ENCODE results near the gene DMD.

The DMD gene

DNA sequence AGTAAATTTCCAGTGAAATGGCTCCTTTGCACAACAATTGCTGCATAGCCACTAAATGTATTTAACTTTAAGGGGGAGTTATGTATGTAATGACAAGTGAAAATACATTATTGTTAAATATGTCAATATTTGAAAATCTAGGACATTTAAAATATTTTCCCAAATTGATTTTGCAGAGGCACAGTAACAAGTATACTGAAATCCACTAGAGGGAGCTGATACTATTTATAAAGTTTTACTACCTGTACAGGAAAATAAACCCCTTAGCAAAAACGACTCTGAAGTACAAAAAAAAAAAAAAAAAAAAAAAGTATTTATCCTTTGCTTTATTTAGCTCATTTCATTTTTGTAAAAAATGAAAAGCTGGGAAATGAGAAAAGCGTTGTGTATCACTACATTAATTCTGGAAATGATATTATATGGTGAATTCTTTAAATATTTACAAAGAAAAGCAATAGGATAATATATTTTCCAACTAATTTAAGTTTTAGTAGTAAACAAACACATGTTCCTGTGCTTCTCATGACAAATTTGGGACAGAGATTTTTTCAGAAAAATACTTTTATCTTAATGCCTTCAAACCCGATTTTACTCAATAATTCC, 727.7 kb downstream of the DMD start:
- H3K27me3 Mint-ChIP-seq (ENCODE audit: low read depth) = no peaks in the 10 kb centered on the region
- H3K36me3 Mint-ChIP-seq (ENCODE audit: low read depth) = no peaks in the 10 kb centered on the region
- no peaks in the 10 kb centered on the region for H3K4me1 Mint-ChIP-seq (ENCODE audit: low read depth)
- DNase-seq (ENCODE audit: low spot score) = no peak
- no peaks in the 10 kb centered on the region for H3K9me3 Mint-ChIP-seq
- no peak overlapping the region for H3K4me3 Mint-ChIP-seq
- no peak overlapping the region for H3K27ac Mint-ChIP-seq

DNA sequence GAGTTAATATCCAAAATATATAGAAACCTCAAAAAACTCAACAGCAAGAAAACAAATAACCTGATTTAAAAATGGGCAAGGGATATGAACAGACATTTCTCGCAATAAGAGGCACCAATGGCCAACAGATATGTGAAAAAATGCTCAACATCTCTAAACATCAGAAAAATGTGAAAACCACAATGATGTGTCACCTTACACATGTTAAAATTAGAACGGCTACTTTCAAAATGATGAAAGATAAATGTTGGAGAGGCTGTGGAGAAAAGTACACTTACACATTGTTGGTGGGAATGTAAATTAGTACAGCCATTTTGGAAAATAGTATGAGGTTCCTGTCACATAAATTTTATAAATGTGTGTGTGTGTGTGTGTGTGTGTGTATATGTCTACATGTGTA, 731.3 kb downstream of the DMD start:
- Mint-ChIP-seq H3K9me3 (no peaks in the 10 kb centered on the region), H3K4me3 (no peak overlapping the region), H3K36me3 (ENCODE audit: low read depth) (no peaks in the 10 kb centered on the region)

DNA sequence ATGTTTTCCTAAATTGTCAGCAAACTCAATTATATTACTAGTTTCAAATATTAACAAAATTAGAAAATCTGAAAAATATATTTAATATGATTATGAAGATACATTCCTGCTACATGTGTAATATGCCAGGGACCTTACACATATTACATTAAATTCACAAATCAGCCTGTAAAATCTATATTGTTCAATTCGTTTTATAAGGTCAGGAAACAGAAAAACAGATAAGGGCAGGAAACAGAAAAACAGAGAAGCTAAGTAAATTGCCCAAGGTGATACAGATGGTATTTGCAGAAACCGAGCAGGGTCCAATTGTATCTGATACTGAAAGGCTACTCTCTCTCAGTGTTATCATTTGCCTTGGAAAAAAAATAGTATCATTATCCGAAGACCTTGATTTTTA, 739.0 kb downstream of the DMD start:
- no peaks in the 10 kb centered on the region for H3K9me3 Mint-ChIP-seq
- no peak for DNase-seq (ENCODE audit: low spot score)
- H3K4me1 Mint-ChIP-seq (ENCODE audit: low read depth) = no peaks in the 10 kb centered on the region
- H3K36me3 Mint-ChIP-seq (ENCODE audit: low read depth) = no peaks in the 10 kb centered on the region
- peaks cover 2% of the 10 kb centered on the region for H3K27me3 Mint-ChIP-seq (ENCODE audit: low read depth)
- H3K27ac Mint-ChIP-seq = no peak overlapping the region
- H3K4me3 Mint-ChIP-seq = no peak overlapping the region

More for the DNA sequence above, 731.3 kb downstream of the DMD start:
- Mint-ChIP-seq H3K27ac (no peak overlapping the region), H3K27me3 (ENCODE audit: low read depth) (no peaks in the 10 kb centered on the region), H3K4me1 (ENCODE audit: low read depth) (no peaks in the 10 kb centered on the region)
- no peak for DNase-seq (ENCODE audit: low spot score)

DNA sequence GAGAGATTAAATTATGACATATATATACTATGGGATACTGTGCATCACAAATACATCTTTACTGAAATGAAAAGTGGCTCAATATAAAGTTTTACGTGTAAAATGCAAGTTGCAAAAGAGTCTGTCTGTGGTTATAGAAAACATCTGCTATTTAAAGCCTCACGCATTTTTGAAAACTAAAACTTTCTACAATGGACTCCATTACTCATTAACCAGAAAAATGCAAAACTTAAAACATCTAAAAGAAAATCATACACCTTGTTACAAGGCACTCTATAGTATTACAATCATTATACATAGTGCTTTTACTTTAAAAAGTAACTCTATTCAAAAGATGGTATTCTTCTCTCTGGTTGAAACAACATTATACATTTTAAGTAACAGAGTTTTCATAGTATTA, 755.6 kb downstream of the DMD start:
- no peaks in the 10 kb centered on the region for H3K4me1 Mint-ChIP-seq (ENCODE audit: low read depth)
- no peaks in the 10 kb centered on the region for H3K27me3 Mint-ChIP-seq (ENCODE audit: low read depth)
- no peak for DNase-seq (ENCODE audit: low spot score)
- no peaks in the 10 kb centered on the region for H3K9me3 Mint-ChIP-seq
- H3K27ac Mint-ChIP-seq = no peak overlapping the region
- H3K36me3 Mint-ChIP-seq (ENCODE audit: low read depth) = no peaks in the 10 kb centered on the region
- H3K4me3 Mint-ChIP-seq = no peak overlapping the region

DNA sequence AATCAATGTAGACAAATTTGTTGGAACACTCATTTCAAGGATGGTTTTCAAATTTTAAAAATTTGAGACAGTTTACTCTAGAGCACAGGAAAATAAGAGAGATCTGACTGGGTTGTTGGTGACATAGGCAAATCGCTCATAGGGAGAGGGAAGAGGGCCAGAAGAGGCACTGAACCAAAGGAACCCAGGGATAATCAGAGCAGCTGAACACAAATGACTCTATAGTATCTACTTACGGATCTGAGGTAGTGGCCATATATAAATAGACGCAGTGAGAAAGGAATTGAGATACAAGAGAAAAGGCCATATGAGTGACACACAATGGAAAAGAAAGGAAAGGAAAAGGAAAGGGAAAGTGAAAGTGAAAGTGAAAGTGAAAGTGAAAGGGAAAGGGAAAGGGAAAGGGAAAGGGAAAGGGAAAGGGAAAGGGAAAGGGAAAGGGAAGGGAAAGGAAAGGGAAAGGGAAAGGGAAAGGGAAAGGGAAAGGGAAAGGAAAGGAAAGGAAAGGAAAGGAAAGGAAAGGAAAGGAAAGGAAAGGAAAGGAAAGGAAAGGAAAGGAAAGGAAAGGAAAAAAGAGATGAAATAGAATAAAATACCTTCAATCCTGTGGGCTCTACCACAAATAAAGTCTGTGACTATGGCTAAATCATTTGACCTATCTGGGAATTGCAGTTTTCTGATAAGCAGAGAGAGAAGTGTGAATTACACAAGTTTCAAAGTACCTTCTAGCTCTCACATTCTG, 759.2 kb downstream of the DMD start:
- H3K27ac Mint-ChIP-seq = no peak overlapping the region
- peaks cover 5% of the 10 kb centered on the region for H3K4me1 Mint-ChIP-seq (ENCODE audit: low read depth)

DNA sequence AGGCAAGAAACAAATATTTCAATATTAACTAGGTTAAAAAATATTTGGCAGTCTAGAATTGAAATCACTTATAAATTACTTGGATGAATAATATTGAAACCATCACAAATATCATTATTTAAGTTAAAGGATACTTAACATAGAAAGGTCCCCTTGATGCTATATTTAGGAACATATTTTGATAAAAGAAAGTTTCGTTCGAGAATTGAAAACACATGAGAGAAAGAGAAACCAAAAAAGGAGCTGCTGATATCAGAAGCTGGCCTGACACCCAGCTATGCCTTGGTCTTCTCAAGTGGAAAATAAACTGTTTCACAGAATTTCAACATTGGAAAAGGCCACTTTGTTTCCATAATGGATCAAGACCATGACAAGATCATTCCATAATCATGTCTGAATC, 762.4 kb downstream of the DMD start:
- peaks cover 11% of the 10 kb centered on the region for H3K4me1 Mint-ChIP-seq (ENCODE audit: low read depth)
- H3K27ac Mint-ChIP-seq = peak overlapping the region; percentile 82
- no peaks in the 10 kb centered on the region for H3K36me3 Mint-ChIP-seq (ENCODE audit: low read depth)
- peaks cover 6% of the 10 kb centered on the region for H3K9me3 Mint-ChIP-seq
- H3K27me3 Mint-ChIP-seq (ENCODE audit: low read depth) = no peaks in the 10 kb centered on the region
- H3K4me3 Mint-ChIP-seq = peak overlapping the region; percentile 66
- DNase-seq (ENCODE audit: low spot score) = no peak

More for the DNA sequence above, 759.2 kb downstream of the DMD start:
- no peaks in the 10 kb centered on the region for H3K27me3 Mint-ChIP-seq (ENCODE audit: low read depth)
- no peak for DNase-seq (ENCODE audit: low spot score)
- no peaks in the 10 kb centered on the region for H3K36me3 Mint-ChIP-seq (ENCODE audit: low read depth)
- H3K9me3 Mint-ChIP-seq = no peaks in the 10 kb centered on the region
- H3K4me3 Mint-ChIP-seq = no peak overlapping the region

DNA sequence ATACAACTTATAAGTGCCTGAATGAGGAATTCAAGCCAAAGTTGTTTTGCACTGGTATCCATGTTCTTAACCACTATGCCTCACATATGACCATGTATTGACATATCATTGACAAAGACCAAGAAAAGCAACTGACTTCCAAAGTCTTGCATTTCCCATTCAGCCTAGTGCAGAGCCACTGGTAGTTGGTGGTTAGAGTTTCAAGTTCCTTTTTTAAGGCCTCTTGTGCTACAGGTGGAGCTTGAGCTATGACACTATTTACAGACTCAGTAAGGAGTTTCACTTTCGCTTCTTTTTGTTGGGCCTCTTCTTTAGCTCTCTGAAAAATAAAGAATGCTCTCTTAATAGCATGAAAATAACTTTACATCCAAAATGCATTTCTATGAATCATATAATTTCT, 763.0 kb downstream of the DMD start:
- H3K27me3 Mint-ChIP-seq (ENCODE audit: low read depth) = no peaks in the 10 kb centered on the region
- no peaks in the 10 kb centered on the region for H3K36me3 Mint-ChIP-seq (ENCODE audit: low read depth)
- H3K9me3 Mint-ChIP-seq = peaks cover 8% of the 10 kb centered on the region
- peak; percentile 5 for DNase-seq (ENCODE audit: low spot score)
- peak overlapping the region; percentile 82 for H3K27ac Mint-ChIP-seq
- no peak overlapping the region for H3K4me3 Mint-ChIP-seq
- peaks cover 11% of the 10 kb centered on the region for H3K4me1 Mint-ChIP-seq (ENCODE audit: low read depth)

DNA sequence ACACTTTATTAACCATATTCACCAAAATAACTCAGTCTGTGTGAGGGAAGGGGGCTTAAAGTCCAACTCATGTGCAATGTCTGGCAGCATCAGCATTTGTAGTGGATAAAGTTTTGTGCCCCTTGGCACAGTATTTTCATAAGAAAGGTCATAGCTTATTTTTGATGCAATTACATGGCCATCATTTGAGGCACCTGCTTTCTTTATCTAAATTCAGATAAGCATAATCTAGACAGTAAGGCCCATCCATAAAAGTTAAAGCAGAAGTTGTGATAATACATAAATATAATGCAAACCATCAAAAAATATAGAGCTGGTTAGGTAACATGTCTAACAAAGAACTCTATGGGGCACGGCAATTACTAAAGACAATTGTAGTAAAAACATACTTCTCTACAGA, 763.7 kb downstream of the DMD start:
- Mint-ChIP-seq H3K9me3 (peaks cover 8% of the 10 kb centered on the region), H3K4me3 (no peak overlapping the region), H3K36me3 (ENCODE audit: low read depth) (no peaks in the 10 kb centered on the region), H3K27me3 (ENCODE audit: low read depth) (no peaks in the 10 kb centered on the region), H3K4me1 (ENCODE audit: low read depth) (peaks cover 11% of the 10 kb centered on the region), H3K27ac (no peak overlapping the region)
- no peak for DNase-seq (ENCODE audit: low spot score)

DNA sequence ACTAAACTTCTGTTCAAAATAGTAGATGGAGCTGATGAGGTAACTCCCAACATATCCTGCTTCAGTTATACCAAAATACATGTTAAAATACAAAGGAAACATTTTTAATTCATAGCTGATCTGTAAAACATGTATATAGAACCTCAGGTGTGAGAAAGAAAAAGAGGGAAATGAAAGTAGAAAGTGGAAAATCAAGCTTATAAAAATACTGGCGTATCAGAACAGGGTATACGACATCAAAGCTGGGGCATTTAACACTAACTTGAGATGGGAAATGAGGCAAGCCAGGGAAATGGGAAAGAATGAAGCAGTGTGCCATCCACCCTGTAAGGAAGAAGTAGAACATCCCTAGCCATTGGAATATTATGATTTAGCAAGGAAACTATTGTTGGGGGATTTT, 767.5 kb downstream of the DMD start:
- DNase-seq (ENCODE audit: low spot score) = no peak
- peaks cover 5% of the 10 kb centered on the region for H3K4me1 Mint-ChIP-seq (ENCODE audit: low read depth)
- peaks cover 8% of the 10 kb centered on the region for H3K9me3 Mint-ChIP-seq
- no peaks in the 10 kb centered on the region for H3K27me3 Mint-ChIP-seq (ENCODE audit: low read depth)
- H3K36me3 Mint-ChIP-seq (ENCODE audit: low read depth) = no peaks in the 10 kb centered on the region
- H3K27ac Mint-ChIP-seq = no peak overlapping the region
- H3K4me3 Mint-ChIP-seq = no peak overlapping the region

DNA sequence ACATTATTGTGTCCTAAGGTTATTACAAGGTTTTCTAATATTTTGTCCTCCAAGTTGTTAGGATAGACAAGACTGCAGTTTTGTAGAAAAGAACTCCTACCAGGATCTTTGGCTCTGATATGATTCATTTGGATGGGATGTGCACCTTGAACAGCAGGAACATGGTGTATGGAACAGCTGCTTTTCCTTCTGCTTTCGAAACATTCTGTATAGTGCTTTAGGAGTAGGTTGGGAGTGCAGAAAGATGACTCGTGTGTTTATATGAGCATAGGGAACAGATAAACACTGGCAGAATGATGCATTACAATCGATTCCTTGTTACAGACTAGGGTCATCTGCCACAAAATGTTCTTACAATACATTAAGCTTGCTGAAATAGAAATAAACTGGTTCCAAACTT, 790.1 kb downstream of the DMD start:
- no peak for DNase-seq (ENCODE audit: low spot score)
- H3K27me3 Mint-ChIP-seq (ENCODE audit: low read depth) = no peaks in the 10 kb centered on the region
- H3K36me3 Mint-ChIP-seq (ENCODE audit: low read depth) = no peaks in the 10 kb centered on the region
- H3K9me3 Mint-ChIP-seq = no peaks in the 10 kb centered on the region
- H3K4me1 Mint-ChIP-seq (ENCODE audit: low read depth) = no peaks in the 10 kb centered on the region
- H3K27ac Mint-ChIP-seq = no peak overlapping the region
- H3K4me3 Mint-ChIP-seq = no peak overlapping the region

DNA sequence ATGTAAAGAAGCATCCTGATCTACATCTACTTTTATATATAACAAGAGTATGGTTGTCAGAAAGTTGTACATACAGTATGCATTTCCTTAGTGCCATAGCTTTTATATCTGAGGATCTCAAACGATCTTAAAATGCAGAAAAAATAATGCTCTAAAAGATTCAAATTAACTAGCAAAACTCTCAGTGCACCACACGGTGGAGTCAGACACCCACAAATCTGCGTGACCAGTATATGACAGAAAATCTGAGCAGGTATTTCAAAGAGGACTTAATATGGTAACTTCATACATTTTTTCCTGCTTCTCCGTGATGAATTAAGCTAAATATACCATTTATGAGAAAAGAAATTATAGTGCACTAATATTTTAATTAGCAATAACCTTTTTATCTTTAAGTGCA, 803.0 kb downstream of the DMD start:
- Mint-ChIP-seq H3K36me3 (ENCODE audit: low read depth) (no peaks in the 10 kb centered on the region), H3K9me3 (no peaks in the 10 kb centered on the region), H3K4me3 (no peak overlapping the region), H3K4me1 (ENCODE audit: low read depth) (no peaks in the 10 kb centered on the region), H3K27me3 (ENCODE audit: low read depth) (no peaks in the 10 kb centered on the region), H3K27ac (no peak overlapping the region)
- no peak for DNase-seq (ENCODE audit: low spot score)

DNA sequence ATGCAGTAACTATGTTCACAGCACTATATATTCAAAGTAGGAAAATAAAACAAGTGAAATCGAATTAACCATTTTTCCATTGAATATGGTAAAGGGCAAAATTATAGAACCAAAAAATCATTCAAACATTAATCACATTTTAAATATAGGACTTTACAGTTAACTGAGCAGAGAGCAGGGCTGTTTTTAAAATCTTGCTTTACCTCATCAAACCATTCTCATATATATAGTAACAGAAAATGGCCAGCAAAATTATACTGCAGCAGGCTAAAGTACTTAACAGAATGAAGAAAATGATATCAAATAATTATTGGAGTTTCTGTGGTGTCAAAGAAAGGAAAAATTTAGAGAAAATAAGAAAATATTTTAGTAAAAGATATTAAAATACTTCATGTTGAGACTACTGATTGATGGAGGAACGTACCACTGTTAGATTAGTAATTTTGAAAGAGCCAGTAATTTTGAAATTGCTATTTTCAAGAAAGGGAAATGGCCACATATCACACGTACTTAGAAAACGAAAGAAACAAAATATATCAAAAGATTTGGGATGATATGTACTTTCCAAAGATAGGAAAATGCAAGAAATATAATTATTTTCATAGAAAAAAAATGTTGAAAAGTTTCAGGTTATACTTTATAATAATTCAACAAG, 813.7 kb downstream of the DMD start:
- Mint-ChIP-seq H3K9me3 (no peaks in the 10 kb centered on the region), H3K36me3 (ENCODE audit: low read depth) (no peaks in the 10 kb centered on the region), H3K4me3 (no peak overlapping the region), H3K27me3 (ENCODE audit: low read depth) (no peaks in the 10 kb centered on the region), H3K4me1 (ENCODE audit: low read depth) (no peaks in the 10 kb centered on the region), H3K27ac (no peak overlapping the region)
- no peak for DNase-seq (ENCODE audit: low spot score)

DNA sequence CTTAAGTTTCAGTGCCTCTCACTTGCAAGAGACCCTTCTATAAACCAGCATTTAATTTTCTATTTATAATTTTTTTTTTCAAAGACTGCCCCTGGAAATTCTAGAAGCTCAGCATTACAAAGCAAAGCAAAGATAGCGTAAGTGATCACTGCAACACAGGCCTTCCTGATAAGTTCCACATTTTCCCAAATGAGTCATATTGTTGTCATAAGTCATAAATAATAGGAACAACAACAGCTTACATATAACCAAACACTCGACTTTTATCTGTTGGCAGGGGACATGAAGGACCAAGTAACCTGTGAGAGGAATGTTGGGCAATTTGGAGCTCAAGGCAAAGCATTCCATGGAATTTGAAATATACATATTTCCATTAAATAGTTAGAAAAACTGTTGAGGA, 815.5 kb downstream of the DMD start:
- no peak overlapping the region for H3K27ac Mint-ChIP-seq
- no peaks in the 10 kb centered on the region for H3K9me3 Mint-ChIP-seq
- H3K4me3 Mint-ChIP-seq = no peak overlapping the region
- DNase-seq (ENCODE audit: low spot score) = no peak
- H3K36me3 Mint-ChIP-seq (ENCODE audit: low read depth) = no peaks in the 10 kb centered on the region
- H3K27me3 Mint-ChIP-seq (ENCODE audit: low read depth) = no peaks in the 10 kb centered on the region
- H3K4me1 Mint-ChIP-seq (ENCODE audit: low read depth) = no peaks in the 10 kb centered on the region

DNA sequence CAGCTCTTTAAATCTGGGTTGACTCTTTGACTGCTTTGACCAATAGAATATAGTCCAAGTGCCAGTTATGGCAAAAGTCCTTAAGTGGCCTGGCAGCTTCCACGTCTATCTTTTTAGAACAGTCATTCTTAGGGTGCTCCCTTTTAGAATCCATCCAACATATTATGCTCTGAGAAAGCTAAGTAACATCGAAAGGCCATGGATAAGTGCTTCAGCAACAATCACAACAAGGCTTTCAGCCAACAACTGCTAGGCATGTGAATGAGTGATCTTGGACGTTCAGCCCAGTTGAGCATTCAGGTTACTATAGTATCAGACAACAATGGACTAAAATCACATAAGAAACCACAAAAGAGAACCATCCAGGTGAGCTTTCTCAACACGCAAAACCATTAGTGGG, 818.7 kb downstream of the DMD start:
- Mint-ChIP-seq H3K27me3 (ENCODE audit: low read depth) (no peaks in the 10 kb centered on the region), H3K9me3 (no peaks in the 10 kb centered on the region)

More for the DNA sequence above, 818.7 kb downstream of the DMD start:
- Mint-ChIP-seq H3K27ac (no peak overlapping the region), H3K36me3 (ENCODE audit: low read depth) (no peaks in the 10 kb centered on the region), H3K4me3 (no peak overlapping the region), H3K4me1 (ENCODE audit: low read depth) (no peaks in the 10 kb centered on the region)
- DNase-seq (ENCODE audit: low spot score) = no peak

Measured in T-helper 2 cell treated with Interferon-gamma antibody and Interleukin-4, amounts not matched to agents 5 μg/mL and 100 μg/mL, for 36 hours (primary cell).